GM23338 (cell line): ENCODE data around the gene SP5. TPM values are rescaled to one million over a fixed set of nuclear protein-coding genes. Genes with fewer than 3 reads are reported as not detected.

ENCODE experiments used
- ATAC-seq: fragments of 200-7000 bp; cut with Tn5 transposase; 3 replicates; pipeline ENCODE4 v1.9.1; 2020
- DNase-seq: peaks from one replicate; pipeline ENCODE4 v3.0.0-alpha.2; 2015; ENCODE audit warnings: low spot score
- H2AFZ ChIP-seq: fragments of 200-600 bp; sonication (generic); 2 replicates; pipeline ENCODE4 v1.8.0; 2016; ENCODE audit warnings: antibody characterized with exemption, mild to moderate bottlenecking, moderate library complexity
- H3F3A ChIP-seq: fragments of 200-600 bp; sonication (generic); replicated peaks from 2 replicates; pipeline ENCODE4 v1.8.0; 2017; ENCODE audit warnings: antibody characterized with exemption, mixed run types, low read depth
- H3K27ac ChIP-seq: fragments of 200-600 bp; sonication (generic); 2 replicates; pipeline ENCODE4 v1.6.1; 2016; ENCODE audit warnings: low read depth
- H3K27me3 ChIP-seq: fragments of 200-600 bp; sonication (generic); 2 replicates; pipeline ENCODE4 v1.8.0; 2016; ENCODE audit warnings: mild to moderate bottlenecking, mixed run types, moderate library complexity; ENCODE audit not compliant: insufficient read depth
- H3K36me3 ChIP-seq: fragments of 200-600 bp; sonication (generic); 2 replicates; pipeline ENCODE4 v1.8.0; 2016; ENCODE audit warnings: mild to moderate bottlenecking; ENCODE audit not compliant: insufficient read depth
- H3K4me1 ChIP-seq: fragments of 200-600 bp; sonication (generic); 2 replicates; pipeline ENCODE4 v1.8.0; 2016; ENCODE audit warnings: mild to moderate bottlenecking, moderate library complexity; ENCODE audit not compliant: insufficient read depth
- H3K4me2 ChIP-seq: fragments of 200-600 bp; sonication (generic); 2 replicates; pipeline ENCODE4 v1.7.1; 2017; ENCODE audit warnings: mixed run types
- H3K4me3 ChIP-seq: fragments of 200-600 bp; sonication (generic); 2 replicates; pipeline ENCODE4 v1.6.1; 2016; ENCODE audit warnings: mixed run types
- H3K79me2 ChIP-seq: fragments of 200-600 bp; sonication (generic); replicated peaks from 2 replicates; pipeline ENCODE4 v1.8.0; 2017; ENCODE audit warnings: mild to moderate bottlenecking; ENCODE audit not compliant: insufficient read depth
- H3K9me2 ChIP-seq: fragments of 200-600 bp; sonication (generic); 2 replicates; pipeline ENCODE4 v1.8.0; 2017; ENCODE audit not compliant: insufficient read depth
- H4K20me1 ChIP-seq: fragments of 200-600 bp; sonication (generic); replicated peaks from 2 replicates; pipeline ENCODE4 v1.8.0; 2017; ENCODE audit warnings: mild to moderate bottlenecking; ENCODE audit not compliant: insufficient read depth
- H3K27ac Mint-ChIP-seq: 2 replicates; pipeline ENCODE4 v1.8.0; 2020; ENCODE audit warnings: inconsistent platforms, mild to moderate bottlenecking, moderate library complexity, mixed read lengths
- H3K27me3 Mint-ChIP-seq: 3 replicates; pipeline ENCODE4 v1.8.0; 2022; ENCODE audit warnings: low read depth, mild to moderate bottlenecking, moderate library complexity, mixed read lengths, inconsistent platforms; ENCODE audit not compliant: insufficient read depth, poor library complexity
- H3K36me3 Mint-ChIP-seq: 3 replicates; pipeline ENCODE4 v1.8.0; 2021; ENCODE audit warnings: low read depth, mild to moderate bottlenecking, inconsistent platforms, moderate library complexity, mixed read lengths
- H3K4me1 Mint-ChIP-seq: 3 replicates; pipeline ENCODE4 v1.8.0; 2020; ENCODE audit warnings: mild to moderate bottlenecking, inconsistent platforms, mixed read lengths
- H3K4me3 Mint-ChIP-seq: 3 replicates; pipeline ENCODE4 v1.8.0; 2021; ENCODE audit warnings: moderate library complexity, mild to moderate bottlenecking, inconsistent platforms, mixed read lengths
- H3K9me3 Mint-ChIP-seq: 3 replicates; pipeline ENCODE4 v1.8.0; 2020; ENCODE audit warnings: moderate library complexity, mild to moderate bottlenecking, inconsistent platforms, mixed read lengths
- CREB1 ChIP-seq: fragments of 250-450 bp; sonication (Bioruptor Pico); IDR thresholded peaks from 2 replicates; pipeline ENCODE4 v1.5.0; 2020; ENCODE audit warnings: low read depth, mild to moderate bottlenecking, moderate library complexity
- CTCF ChIP-seq, 2 experiments: fragments of 200-600 bp in 1 of 2; sonication (generic) in 1 of 2; conservative IDR thresholded peaks; 2 replicates each; pipeline versions ENCODE4 v1.5.1 to v1.6.1; 2016 to 2017; ENCODE audit warnings: antibody characterized with exemption in 2 of 2, low read depth in 2 of 2, mild to moderate bottlenecking in 2 of 2, moderate library complexity in 1 of 2
- EZH2 ChIP-seq: fragments of 200-600 bp; sonication (generic); IDR thresholded peaks from one replicate; pipeline ENCODE4 v1.8.0; 2017; ENCODE audit warnings: antibody characterized with exemption, mild to moderate bottlenecking, low read depth; ENCODE audit not compliant: unreplicated experiment
- EZH2phosphoT487 ChIP-seq: fragments of 200-600 bp; sonication (generic); IDR thresholded peaks from one replicate; pipeline ENCODE4 v1.8.1; 2018; ENCODE audit warnings: antibody characterized with exemption; ENCODE audit not compliant: unreplicated experiment
- NANOG ChIP-seq: IDR thresholded peaks from 2 replicates; pipeline ENCODE4 v1.6.1; 2016; ENCODE audit warnings: antibody characterized with exemption, borderline replicate concordance
- ZNF114 ChIP-seq: fragments of 250-450 bp; sonication (Bioruptor Pico); IDR thresholded peaks from 2 replicates; pipeline ENCODE4 v1.5.0; 2020; ENCODE audit warnings: mild to moderate bottlenecking, moderate library complexity
- ZNF331 ChIP-seq: fragments of 250-450 bp; sonication (Bioruptor Pico); IDR thresholded peaks from 2 replicates; pipeline ENCODE4 v1.5.0; 2020; ENCODE audit warnings: low read depth, mild to moderate bottlenecking, moderate library complexity
- polyA plus RNA-seq: library from polyadenylated mRNA; unstranded; fragments of >200 nt; fragmentation: Nextera tagmentation; extraction: Ambion mirVana; gene quantifications from 2 replicates; pipeline ENCODE4 v1.2.1, GENCODE V29; 2016
- total RNA-seq: library from RNA; depleted of rRNA; stranded (reverse); fragments of >200 nt; shearing (Covaris generic); gene quantifications from 2 replicates; pipeline ENCODE4 v1.2.3, GENCODE V29; 2014
- TF ChIP-seq, protein P1 (sequence below): IDR thresholded peaks from one replicate; pipeline ENCODE4 v1.6.1; 2018; ENCODE audit warnings: antibody characterized with exemption; ENCODE audit not compliant: unreplicated experiment

SP5 gene
- total and polyA plus RNA-seq, 2 experiments from 2014 or later = 0.21 to 0.32 TPM

GRCh38 chr2:170713543-170714380 is 1.4 kb upstream of the SP5 start:
- H3K9me2 ChIP-seq = no peaks in the 10 kb centered on the region
- TF ChIP-seq ZNF331 (CRISPR knock-in tag) = no peak
- TF ChIP-seq CTCF (conservative IDR thresholded peaks at IDR 0.05; ENCODE audit: low read depth in 2 of 2) = no peak
- TF ChIP-seq, protein P1, sequence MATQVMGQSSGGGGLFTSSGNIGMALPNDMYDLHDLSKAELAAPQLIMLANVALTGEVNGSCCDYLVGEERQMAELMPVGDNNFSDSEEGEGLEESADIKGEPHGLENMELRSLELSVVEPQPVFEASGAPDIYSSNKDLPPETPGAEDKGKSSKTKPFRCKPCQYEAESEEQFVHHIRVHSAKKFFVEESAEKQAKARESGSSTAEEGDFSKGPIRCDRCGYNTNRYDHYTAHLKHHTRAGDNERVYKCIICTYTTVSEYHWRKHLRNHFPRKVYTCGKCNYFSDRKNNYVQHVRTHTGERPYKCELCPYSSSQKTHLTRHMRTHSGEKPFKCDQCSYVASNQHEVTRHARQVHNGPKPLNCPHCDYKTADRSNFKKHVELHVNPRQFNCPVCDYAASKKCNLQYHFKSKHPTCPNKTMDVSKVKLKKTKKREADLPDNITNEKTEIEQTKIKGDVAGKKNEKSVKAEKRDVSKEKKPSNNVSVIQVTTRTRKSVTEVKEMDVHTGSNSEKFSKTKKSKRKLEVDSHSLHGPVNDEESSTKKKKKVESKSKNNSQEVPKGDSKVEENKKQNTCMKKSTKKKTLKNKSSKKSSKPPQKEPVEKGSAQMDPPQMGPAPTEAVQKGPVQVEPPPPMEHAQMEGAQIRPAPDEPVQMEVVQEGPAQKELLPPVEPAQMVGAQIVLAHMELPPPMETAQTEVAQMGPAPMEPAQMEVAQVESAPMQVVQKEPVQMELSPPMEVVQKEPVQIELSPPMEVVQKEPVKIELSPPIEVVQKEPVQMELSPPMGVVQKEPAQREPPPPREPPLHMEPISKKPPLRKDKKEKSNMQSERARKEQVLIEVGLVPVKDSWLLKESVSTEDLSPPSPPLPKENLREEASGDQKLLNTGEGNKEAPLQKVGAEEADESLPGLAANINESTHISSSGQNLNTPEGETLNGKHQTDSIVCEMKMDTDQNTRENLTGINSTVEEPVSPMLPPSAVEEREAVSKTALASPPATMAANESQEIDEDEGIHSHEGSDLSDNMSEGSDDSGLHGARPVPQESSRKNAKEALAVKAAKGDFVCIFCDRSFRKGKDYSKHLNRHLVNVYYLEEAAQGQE = no peak
- TF ChIP-seq ZNF114 (CRISPR knock-in tag) = no peak
- TF ChIP-seq EZH2phosphoT487 = peak; percentile 86
- no peak for TF ChIP-seq NANOG
- peak; percentile 96 for TF ChIP-seq EZH2
- no peak for TF ChIP-seq CREB1
- no peaks in the 10 kb centered on the region for H3K36me3 ChIP-seq
- no peak overlapping the region for H3K27ac Mint-ChIP-seq
- H2AFZ ChIP-seq = no peak overlapping the region; the same call in 1 of the 2 replicates
- peak overlapping the region; percentile 60 for H3K4me3 Mint-ChIP-seq
- H3K4me1 ChIP-seq = peaks cover 41% of the 10 kb centered on the region
- H3K4me1 Mint-ChIP-seq = peaks cover 50% of the 10 kb centered on the region
- peak overlapping the region; percentile 81 for H3K4me2 ChIP-seq
- ATAC-seq = peak; percentile 1
- peaks cover 6% of the 10 kb centered on the region; the same call in 2 of the 3 replicates for H3K9me3 Mint-ChIP-seq
- H3K79me2 ChIP-seq = no peaks in the 10 kb centered on the region
- H3F3A ChIP-seq = peaks cover 4% of the 10 kb centered on the region; the same call in 1 of the 2 replicates
- H3K27me3 ChIP-seq = peaks cover 100% of the 10 kb centered on the region
- DNase-seq = peak; percentile 51
- no peaks in the 10 kb centered on the region for H3K36me3 Mint-ChIP-seq
- no peak overlapping the region for H3K27ac ChIP-seq
- peaks cover 92% of the 10 kb centered on the region for H3K27me3 Mint-ChIP-seq
- H4K20me1 ChIP-seq = peaks cover 11% of the 10 kb centered on the region; the same call in 1 of the 2 replicates
- H3K4me3 ChIP-seq = peak overlapping the region; percentile 56
